Sigmoid colon (tissue), 4 donors: ENCODE results near the gene AUTS2.

Experiments
- CTCF ChIP-seq, 4 experiments: fragments of 450-650 bp in 3 of 4; fragments of 200-600 bp in 1 of 4; IDR thresholded peaks; one replicate each; pipeline ENCODE4 v1.5.1; 2016 to 2019; ENCODE audit warnings: antibody characterized with exemption in 4 of 4, mild to moderate bottlenecking in 3 of 4, moderate library complexity in 2 of 4
- POLR2AphosphoS5 ChIP-seq, 4 donors: sonication (generic); formaldehyde crosslinking; IDR thresholded peaks; one replicate each; pipeline ENCODE4 v1.6.1; 2017; ENCODE audit warnings: antibody characterized with exemption in 4 of 4

GRCh38 chr7:70093205-70093904 lies 495.1 kb downstream of the AUTS2 start:
- TF ChIP-seq CTCF (IDR thresholded peaks at IDR 0.05) (no peak), POLR2AphosphoS5 (IDR thresholded peaks at IDR 0.05) (no peak)
